GM12865 (cell line): ENCODE results near the gene ZNF814.

Experiments
- DNase-seq: peaks from one replicate; pipeline ENCODE4 v3.0.0; 2010; ENCODE audit warnings: low read depth
- H3K4me3 ChIP-seq: 2 replicates; pipeline ENCODE4 v1.5.1; 2011; ENCODE audit warnings: mild to moderate bottlenecking, low read depth, low read length, control low read depth
- TF ChIP-seq, protein P1 (sequence below): IDR thresholded peaks from 2 replicates; pipeline ENCODE4 v1.5.1; 2011; ENCODE audit warnings: low read length, control low read depth, low read depth, inconsistent platforms; ENCODE audit not compliant: insufficient read depth; ENCODE audit errors: missing control alignments

Gene ZNF814

GRCh38 chr19:57807541-57807940 lies 81.3 kb downstream of the ZNF814 start:
- no peak for DNase-seq
- TF ChIP-seq, protein P1, sequence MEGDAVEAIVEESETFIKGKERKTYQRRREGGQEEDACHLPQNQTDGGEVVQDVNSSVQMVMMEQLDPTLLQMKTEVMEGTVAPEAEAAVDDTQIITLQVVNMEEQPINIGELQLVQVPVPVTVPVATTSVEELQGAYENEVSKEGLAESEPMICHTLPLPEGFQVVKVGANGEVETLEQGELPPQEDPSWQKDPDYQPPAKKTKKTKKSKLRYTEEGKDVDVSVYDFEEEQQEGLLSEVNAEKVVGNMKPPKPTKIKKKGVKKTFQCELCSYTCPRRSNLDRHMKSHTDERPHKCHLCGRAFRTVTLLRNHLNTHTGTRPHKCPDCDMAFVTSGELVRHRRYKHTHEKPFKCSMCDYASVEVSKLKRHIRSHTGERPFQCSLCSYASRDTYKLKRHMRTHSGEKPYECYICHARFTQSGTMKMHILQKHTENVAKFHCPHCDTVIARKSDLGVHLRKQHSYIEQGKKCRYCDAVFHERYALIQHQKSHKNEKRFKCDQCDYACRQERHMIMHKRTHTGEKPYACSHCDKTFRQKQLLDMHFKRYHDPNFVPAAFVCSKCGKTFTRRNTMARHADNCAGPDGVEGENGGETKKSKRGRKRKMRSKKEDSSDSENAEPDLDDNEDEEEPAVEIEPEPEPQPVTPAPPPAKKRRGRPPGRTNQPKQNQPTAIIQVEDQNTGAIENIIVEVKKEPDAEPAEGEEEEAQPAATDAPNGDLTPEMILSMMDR: no peak
- H3K4me3 ChIP-seq: no peak overlapping the region

DNA sequence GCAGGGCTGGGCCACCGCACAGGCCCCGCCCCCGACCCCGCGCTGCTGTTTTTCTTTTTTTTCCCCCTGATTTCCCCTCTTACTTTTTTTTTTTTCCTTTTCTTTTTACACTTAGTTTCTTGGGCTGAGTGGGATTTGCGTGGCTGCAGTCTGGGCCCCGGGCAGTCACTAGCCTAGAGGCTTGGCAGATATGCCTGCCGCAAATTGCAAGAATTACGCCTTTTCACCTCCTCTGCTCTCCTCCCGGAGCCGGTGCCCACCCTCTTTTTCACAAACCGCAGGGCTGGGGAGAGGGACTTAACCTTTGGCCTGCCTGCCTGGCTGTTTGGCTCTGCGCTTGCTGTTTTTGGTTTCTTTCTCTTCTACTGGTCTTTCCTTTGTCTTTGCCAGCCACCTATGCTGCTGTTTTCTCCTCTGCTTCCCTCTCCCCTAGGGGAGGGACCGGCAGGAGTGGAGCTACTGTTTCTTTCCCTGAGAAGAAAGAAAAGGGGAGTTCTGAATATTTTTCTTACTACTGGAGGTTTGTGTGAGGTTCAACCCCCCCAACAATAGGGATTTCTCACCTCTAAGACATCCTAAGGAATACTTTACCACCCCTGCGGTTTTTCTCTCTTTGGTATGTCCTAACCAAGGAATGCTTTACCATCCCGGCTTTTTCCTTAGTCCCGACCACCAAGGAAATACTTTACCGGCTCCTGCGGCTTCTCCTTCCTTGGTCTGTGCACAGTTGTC lies 85.1 kb downstream of the ZNF814 start:
- H3K4me3 ChIP-seq: no peak overlapping the region
- TF ChIP-seq, protein P1: no peak
- no peak for DNase-seq

- H3K4me3 ChIP-seq: no peak overlapping the region
- DNase-seq: no peak
- TF ChIP-seq, protein P1: no peak
Observed at GRCh38 chr19:57803265-57803593, 85.6 kb downstream of the ZNF814 start.

DNA sequence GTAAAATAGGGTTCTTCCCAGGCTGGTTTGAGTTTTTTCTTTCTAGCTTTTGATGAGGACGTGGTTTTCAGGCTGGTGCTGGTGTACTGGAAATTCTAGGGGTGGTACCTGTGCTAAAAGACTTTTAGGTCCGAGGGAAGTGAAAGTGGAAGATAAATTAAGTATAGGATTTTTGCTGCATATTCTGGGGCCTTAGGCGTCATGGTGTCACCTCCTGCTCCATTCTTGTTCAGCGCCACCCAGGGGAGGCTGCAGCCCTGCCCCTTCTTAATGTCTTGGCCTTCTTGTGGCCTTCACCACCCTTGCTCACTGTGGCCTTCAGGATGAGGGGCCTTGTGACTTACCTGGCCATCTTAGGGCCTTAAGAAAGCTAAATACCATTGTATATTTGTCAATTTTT lies 86.6 kb downstream of the ZNF814 start:
- DNase-seq: peak; percentile 34

DNA sequence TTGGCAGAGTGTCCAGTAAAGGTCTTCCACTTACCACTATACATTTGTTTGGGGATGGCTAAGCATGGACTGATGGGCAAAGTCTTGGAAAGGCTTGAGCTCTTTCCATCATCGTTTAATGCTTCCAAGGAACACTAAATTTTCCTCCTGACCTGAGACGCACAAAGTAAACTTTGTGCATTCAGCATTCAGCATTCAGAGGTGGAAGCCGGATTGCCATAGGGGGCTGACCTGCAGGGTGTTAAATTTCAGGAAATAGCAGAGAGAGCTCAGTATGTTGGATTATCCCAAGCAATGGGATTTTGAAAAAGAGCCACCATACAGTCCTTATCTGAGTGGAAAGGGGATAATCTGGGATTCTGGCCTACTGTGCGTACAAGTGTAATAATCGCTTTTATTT lies 88.1 kb downstream of the ZNF814 start:
- no peak for DNase-seq
- TF ChIP-seq, protein P1: no peak
- H3K4me3 ChIP-seq: no peak overlapping the region

More for the DNA sequence above, 86.6 kb downstream of the ZNF814 start:
- TF ChIP-seq, protein P1: no peak
- no peak overlapping the region for H3K4me3 ChIP-seq
